SIG-M5 treated with dmso at 0.1 percent for 504 hours (cell line): ENCODE measurements around the gene KIF16B.
A peak's percentile ranks its signal among the peaks of the same experiment; 100 is the strongest.
"Not testable (repeated sequence)": the region's sequence is repeated elsewhere in the genome, so short reads cannot be mapped to it uniquely, and the experiment has no call there.

Experiments used
- DNase-seq: peaks from one replicate; lab custom pipeline; 2025; ENCODE audit not compliant: unreplicated experiment; lab: John Stamatoyannopoulos, UW

Gene KIF16B

GRCh38 chr20:16573001-16573965 is at the start of gene KIF16B:
TSS of gene KIF16B (minus strand) at chr20:16573448. CDS start at chr20:16573275, 173 bp downstream.
- DNase-seq: peak; percentile 85

GRCh38 chr20:16622501-16622900 is 49.3 kb upstream of the KIF16B start:
- DNase-seq: no peak

GRCh38 chr20:16621435-16622141 is 48.3 kb upstream of the KIF16B start:
- DNase-seq: no peak

- no peak for DNase-seq
Measured at GRCh38 chr20:16620961-16621360, 47.7 kb upstream of the KIF16B start.

- no peak for DNase-seq
Measured at GRCh38 chr20:16619953-16620352, 46.7 kb upstream of the KIF16B start.

- DNase-seq: no peak
Measured at GRCh38 chr20:16617056-16617455, 43.8 kb upstream of the KIF16B start.

GRCh38 chr20:16616317-16616716 is 43.1 kb upstream of the KIF16B start:
- DNase-seq: no peak

GRCh38 chr20:16615199-16615598 is 42.0 kb upstream of the KIF16B start:
- no peak for DNase-seq

- DNase-seq: no peak
Measured at GRCh38 chr20:16613954-16614353, 40.7 kb upstream of the KIF16B start.

- DNase-seq: no peak
Measured at GRCh38 chr20:16612706-16613105, 39.5 kb upstream of the KIF16B start.

GRCh38 chr20:16611817-16612216 is 38.6 kb upstream of the KIF16B start:
- DNase-seq: no peak

- DNase-seq: no peak
Measured at GRCh38 chr20:16609066-16609465, 35.8 kb upstream of the KIF16B start.

- DNase-seq: no peak
Measured at GRCh38 chr20:16608277-16608650, 35.0 kb upstream of the KIF16B start.

GRCh38 chr20:16607364-16608276 is 34.4 kb upstream of the KIF16B start:
- DNase-seq: no peak

- DNase-seq: no peak
Measured at GRCh38 chr20:16606468-16607070, 33.3 kb upstream of the KIF16B start.

GRCh38 chr20:16601047-16601446 is 27.8 kb upstream of the KIF16B start:
- no peak for DNase-seq

GRCh38 chr20:16599257-16599656 is 26.0 kb upstream of the KIF16B start:
- DNase-seq: no peak

GRCh38 chr20:16596991-16597390 is 23.7 kb upstream of the KIF16B start:
- no peak for DNase-seq

- DNase-seq: not testable (repeated sequence)
Measured at GRCh38 chr20:16596404-16596803, 23.2 kb upstream of the KIF16B start.

- no peak for DNase-seq
Measured at GRCh38 chr20:16595376-16595775, 22.1 kb upstream of the KIF16B start.
